Glutamatergic neuron (in vitro differentiated cells): Measurements from ENCODE around the gene CYP27C1. TPM values are rescaled to one million over a fixed set of nuclear protein-coding genes. Genes with fewer than 3 reads are reported as not detected.
"Not testable (repeated sequence)": the region's sequence is repeated elsewhere in the genome, so short reads cannot be mapped to it uniquely, and the experiment has no call there.

Experiments
- DNase-seq: peaks from one replicate; pipeline ENCODE4 v3.0.0; 2022
- H3K27ac Mint-ChIP-seq: one replicate; pipeline ENCODE4 v1.8.0; 2020; ENCODE audit warnings: mild to moderate bottlenecking, mixed read lengths, inconsistent platforms; ENCODE audit not compliant: unreplicated experiment
- H3K27me3 Mint-ChIP-seq: one replicate; pipeline ENCODE4 v1.8.0; 2020; ENCODE audit warnings: mild to moderate bottlenecking, moderate library complexity, mixed read lengths, inconsistent platforms; ENCODE audit not compliant: unreplicated experiment
- H3K36me3 Mint-ChIP-seq: one replicate; pipeline ENCODE4 v1.8.0; 2020; ENCODE audit warnings: mild to moderate bottlenecking, mixed read lengths, inconsistent platforms; ENCODE audit not compliant: unreplicated experiment
- H3K4me1 Mint-ChIP-seq: one replicate; pipeline ENCODE4 v1.8.0; 2020; ENCODE audit warnings: mild to moderate bottlenecking, low read depth, mixed read lengths, inconsistent platforms; ENCODE audit not compliant: unreplicated experiment
- H3K4me3 Mint-ChIP-seq: one replicate; pipeline ENCODE4 v1.8.0; 2020; ENCODE audit warnings: mild to moderate bottlenecking, mixed read lengths, inconsistent platforms; ENCODE audit not compliant: unreplicated experiment
- H3K9me3 Mint-ChIP-seq: one replicate; pipeline ENCODE4 v1.8.0; 2020; ENCODE audit warnings: mild to moderate bottlenecking, moderate library complexity, mixed read lengths, inconsistent platforms; ENCODE audit not compliant: unreplicated experiment
- CTCF ChIP-seq: fragments of 200-600 bp; sonication (generic); IDR thresholded peaks from one replicate; pipeline ENCODE4 v1.5.0; 2021; ENCODE audit not compliant: partially characterized antibody, unreplicated experiment
- total RNA-seq: library from RNA; stranded (reverse); fragmentation: NEBNext Ultra II Directional; extraction: Animal tissue kit (Norgen Biotek cat#: 25700); gene quantifications from one replicate; pipeline ENCODE4 v1.2.1, GENCODE V29; 2021; ENCODE audit not compliant: unreplicated experiment

Gene CYP27C1
- total RNA-seq, 1 donor from 2014 or later = 4.3 TPM

GRCh38 chr2:127225186-127225960, 5.3 kb upstream of the CYP27C1 start:
- no peaks in the 10 kb centered on the region for H3K36me3 Mint-ChIP-seq
- H3K27ac Mint-ChIP-seq = no peak overlapping the region
- peaks cover 2% of the 10 kb centered on the region for H3K9me3 Mint-ChIP-seq
- no peaks in the 10 kb centered on the region for H3K4me1 Mint-ChIP-seq
- no peak overlapping the region for H3K4me3 Mint-ChIP-seq
- H3K27me3 Mint-ChIP-seq = peaks cover 3% of the 10 kb centered on the region
- no peak for TF ChIP-seq CTCF
- DNase-seq = no peak

- peak overlapping the region; percentile 81 for H3K27ac Mint-ChIP-seq
- DNase-seq, H3K9me3 Mint-ChIP-seq, H3K36me3 Mint-ChIP-seq, H3K27me3 Mint-ChIP-seq, H3K4me1 Mint-ChIP-seq, H3K4me3 Mint-ChIP-seq: not testable (repeated sequence)
These were observed 4.0 kb upstream of the CYP27C1 start for GRCh38 chr2:127224135-127224534.

GRCh38 chr2:127220768-127221527, 849 bp upstream of the CYP27C1 start:
- peak overlapping the region; percentile 92 for H3K4me3 Mint-ChIP-seq
- H3K4me1 Mint-ChIP-seq = peaks cover 2% of the 10 kb centered on the region
- no peak overlapping the region for H3K27ac Mint-ChIP-seq
- peaks cover 6% of the 10 kb centered on the region for H3K9me3 Mint-ChIP-seq
- no peak for TF ChIP-seq CTCF
- no peaks in the 10 kb centered on the region for H3K36me3 Mint-ChIP-seq
- DNase-seq = peak; percentile 47
- H3K27me3 Mint-ChIP-seq = peaks cover 12% of the 10 kb centered on the region

GRCh38 chr2:127219171-127220070, 678 bp downstream of the CYP27C1 start:
- H3K4me1 Mint-ChIP-seq = peaks cover 2% of the 10 kb centered on the region
- peak; percentile 59 for DNase-seq
- TF ChIP-seq CTCF = peak; percentile 9
- peak overlapping the region; percentile 86 for H3K4me3 Mint-ChIP-seq
- no peaks in the 10 kb centered on the region for H3K36me3 Mint-ChIP-seq
- H3K27me3 Mint-ChIP-seq = peaks cover 12% of the 10 kb centered on the region
- H3K9me3 Mint-ChIP-seq = peaks cover 6% of the 10 kb centered on the region
- H3K27ac Mint-ChIP-seq = no peak overlapping the region

- DNase-seq = peak; percentile 26
- Mint-ChIP-seq H3K27me3 (peaks cover 12% of the 10 kb centered on the region), H3K4me3 (peak overlapping the region; percentile 86), H3K4me1 (peaks cover 2% of the 10 kb centered on the region), H3K27ac (no peak overlapping the region), H3K36me3 (no peaks in the 10 kb centered on the region), H3K9me3 (peaks cover 6% of the 10 kb centered on the region)
- no peak for TF ChIP-seq CTCF
These were observed 1.3 kb downstream of the CYP27C1 start for GRCh38 chr2:127218812-127219170.
